NCI-H2029 treated with DMSO at 0.1 percent for 48 hours (cell line): ENCODE measurements around the gene CADM2.

Experiments
- DNase-seq: peaks from one replicate; lab custom pipeline; 2025; lab: John Stamatoyannopoulos, UW

CADM2 gene

GRCh38 chr3:85321892-85322291, 363.1 kb downstream of the CADM2 start:
- DNase-seq: no peak

DNA sequence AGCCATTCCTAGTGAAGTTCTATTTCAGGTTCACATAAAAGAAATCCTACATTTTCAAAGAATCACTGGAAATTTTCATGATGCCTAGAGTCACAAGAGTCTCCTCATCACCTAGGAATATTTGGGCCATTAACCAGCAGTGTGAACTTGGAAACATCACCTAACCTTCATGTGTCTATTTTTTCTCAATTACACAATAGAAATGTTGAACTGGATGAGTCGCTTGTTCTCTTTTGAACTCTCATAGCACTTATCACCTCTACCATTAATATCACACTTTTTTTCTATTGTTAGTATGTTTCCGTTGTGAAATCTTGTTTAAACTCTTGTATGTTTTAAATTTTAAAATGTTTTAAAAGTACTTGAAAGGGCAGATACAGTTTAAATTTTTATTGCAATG, 371.3 kb downstream of the CADM2 start:
- no peak for DNase-seq

GRCh38 chr3:85337895-85338294, 379.1 kb downstream of the CADM2 start:
- no peak for DNase-seq

DNA sequence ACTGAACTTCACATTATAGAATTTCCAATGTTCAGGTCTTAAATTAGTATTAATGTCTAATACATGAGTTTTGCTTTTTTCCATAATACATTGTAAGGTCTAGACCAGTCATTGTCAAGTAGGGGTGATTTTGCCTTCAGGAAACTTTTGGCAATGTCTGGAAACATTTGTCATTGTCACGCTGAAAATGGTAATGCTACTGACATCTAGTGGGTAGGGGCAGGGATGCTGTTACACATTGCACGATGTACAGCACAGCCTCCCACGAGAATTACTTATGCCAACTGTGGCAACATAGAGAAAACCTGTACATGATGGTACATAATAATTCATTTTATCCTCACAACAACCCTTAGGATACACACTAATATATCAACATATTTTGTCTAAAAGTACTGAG, 384.1 kb downstream of the CADM2 start:
- DNase-seq: no peak

- DNase-seq: no peak
These were observed 396.8 kb downstream of the CADM2 start for GRCh38 chr3:85355572-85355971.

GRCh38 chr3:85360742-85361387, 402.1 kb downstream of the CADM2 start:
- peak; percentile 67 for DNase-seq

DNA sequence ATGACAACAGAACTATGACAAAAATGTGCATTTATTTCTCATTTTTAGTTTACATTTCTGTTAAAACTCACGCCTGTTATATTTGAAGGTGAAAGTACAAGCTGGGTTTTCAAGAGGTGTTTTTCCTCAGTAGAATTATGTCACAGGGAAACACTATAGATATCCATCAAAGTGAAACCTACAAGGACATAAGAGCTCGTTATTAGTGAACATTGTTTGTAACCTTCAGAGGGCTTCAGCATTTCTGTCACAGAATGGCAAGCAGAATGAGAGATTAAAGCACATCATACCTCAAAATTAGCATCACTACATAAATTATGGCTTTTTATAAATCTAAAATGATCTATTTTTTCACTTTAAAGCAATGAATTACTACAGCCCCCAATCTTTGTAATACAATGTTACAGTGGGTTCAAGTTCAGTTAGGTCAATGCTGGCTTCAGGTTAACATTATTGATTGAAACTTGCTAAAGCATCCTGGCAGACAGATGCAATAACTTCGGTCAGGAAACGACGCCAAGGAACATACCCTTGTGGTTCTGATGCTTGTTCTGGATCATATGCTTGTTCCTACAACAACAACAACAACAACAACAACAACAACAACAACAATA, 405.6 kb downstream of the CADM2 start:
- no peak for DNase-seq

DNA sequence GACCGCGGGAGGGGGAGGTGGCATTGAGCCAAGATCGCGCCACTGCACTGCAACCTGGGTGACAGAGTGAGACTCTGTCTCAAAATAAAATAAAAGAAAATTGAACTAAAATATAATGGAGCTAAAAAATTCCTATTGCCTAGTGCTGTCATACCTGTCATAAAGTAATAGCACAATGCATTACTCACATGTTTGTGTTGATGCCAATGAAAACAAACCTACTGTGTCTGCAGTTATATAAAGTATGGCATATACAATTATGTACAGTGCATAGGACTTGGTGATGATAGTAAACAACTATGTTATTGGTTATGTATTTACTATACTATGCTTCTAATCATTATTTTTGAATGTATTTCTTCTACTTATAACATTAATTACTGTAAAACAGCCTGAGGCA, 411.6 kb downstream of the CADM2 start:
- DNase-seq: no peak

DNA sequence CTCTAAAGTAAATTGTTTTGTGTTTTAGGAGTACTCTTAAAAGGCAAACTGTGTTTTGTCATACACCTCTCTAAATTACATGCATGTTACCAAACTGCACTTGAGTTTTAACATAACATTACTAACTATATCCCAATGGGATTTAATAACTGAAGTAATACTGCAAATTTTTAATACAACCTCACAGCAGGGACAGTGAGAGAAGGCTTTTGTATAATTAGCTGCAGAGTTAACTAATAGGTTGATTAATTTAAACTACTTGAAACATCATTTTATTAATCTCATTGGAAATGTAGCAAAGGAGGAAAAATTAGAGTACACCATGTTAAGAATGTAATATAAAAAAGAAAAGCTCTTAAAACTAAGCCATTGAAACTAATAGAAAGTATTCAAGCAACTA, 417.3 kb downstream of the CADM2 start:
- no peak for DNase-seq

DNA sequence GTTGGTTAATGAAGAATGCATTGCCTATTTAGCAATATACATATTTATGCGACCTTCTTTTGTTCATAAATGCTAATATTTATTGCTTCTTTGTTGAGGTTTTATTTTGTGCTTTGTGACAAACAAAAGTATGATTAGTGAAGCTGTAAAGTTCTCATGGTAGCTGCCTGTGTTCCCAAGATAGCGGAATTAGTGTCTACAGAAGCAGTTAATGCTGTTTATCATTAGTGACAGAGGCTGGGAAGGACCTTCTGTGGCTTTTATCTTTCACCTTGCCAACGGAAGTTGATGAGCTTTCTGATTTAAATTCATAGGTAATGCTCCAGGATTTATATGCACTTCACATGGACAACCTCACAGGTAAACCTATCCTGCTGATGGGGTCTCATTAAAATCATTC, 418.3 kb downstream of the CADM2 start:
- DNase-seq: no peak

DNA sequence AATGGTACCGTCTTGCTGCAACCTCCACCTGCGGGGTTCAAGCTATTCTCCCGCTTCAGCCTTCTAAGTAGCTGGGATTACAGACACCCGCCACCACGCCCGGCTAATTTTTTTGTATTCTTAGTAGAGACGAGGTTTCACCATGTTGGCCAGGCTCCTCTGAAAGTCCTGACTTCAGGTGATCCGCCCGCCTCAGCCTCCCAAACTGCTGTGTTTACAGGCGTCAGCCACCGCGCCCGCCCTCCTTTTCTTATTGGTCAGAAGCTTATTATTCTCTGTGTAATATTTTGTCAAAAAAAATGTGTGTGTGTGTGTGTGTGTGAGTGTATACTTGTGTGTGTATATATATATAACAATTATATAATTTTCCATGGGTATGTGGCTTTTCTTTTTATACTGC, 425.6 kb downstream of the CADM2 start:
- DNase-seq: no peak

GRCh38 chr3:85387913-85388505, 429.2 kb downstream of the CADM2 start:
- no peak for DNase-seq

DNA sequence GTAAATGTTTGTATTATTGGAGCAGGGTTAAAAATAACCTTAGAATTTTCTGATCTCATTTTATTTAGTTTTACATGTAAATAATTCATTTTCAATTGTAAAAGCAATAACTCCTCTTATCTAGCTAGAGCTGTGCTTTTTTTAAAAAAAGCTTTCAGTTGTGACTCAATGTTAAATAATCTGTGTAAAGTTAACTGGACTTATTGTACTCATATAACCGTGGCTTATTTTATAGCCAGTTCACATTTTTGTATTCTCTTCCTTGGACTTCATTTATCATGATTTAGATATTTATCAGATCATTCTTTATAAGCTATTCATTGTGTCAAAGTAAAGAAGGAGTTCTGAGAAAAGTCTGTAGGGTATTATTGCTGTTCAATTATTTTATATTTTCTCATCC, 435.6 kb downstream of the CADM2 start:
- no peak for DNase-seq

DNA sequence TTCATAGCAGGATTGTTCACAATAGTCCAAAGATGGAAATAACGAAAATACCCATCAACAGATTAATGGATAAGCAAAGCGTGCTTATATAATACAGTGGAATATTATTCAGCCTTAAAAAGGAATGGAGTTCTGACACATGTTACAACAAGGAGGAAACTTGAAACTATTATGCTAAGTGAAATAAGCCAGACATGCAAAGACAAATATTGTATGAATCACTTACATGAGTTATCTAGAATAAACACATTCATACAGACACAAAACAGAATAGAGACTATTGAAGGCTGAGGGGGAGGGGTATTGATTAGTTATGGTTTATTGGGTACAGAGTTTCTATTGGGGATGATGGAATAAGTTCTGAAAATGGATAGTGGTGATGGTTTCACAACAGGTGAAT, 438.6 kb downstream of the CADM2 start:
- DNase-seq: no peak

DNA sequence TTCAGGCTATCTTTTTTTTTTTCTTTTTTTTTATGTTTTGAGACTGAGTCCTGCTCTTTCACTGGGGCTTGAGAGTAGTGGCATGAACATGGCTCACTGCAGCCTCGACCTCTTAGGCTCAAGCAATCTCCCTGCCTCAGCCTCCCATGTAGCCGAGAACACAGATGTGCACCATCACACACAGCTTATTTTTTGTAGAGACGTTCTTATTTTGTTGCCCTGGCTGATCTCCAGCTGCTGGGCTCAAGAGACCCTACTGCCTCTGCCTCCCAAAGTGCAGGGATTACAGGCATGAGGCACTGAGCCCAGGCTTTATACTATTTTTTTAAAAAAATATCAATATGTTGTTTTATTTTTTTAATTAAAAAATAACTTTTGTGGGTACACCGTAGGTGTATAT, 467.3 kb downstream of the CADM2 start:
- DNase-seq: no peak

- no peak for DNase-seq
These were observed 468.7 kb downstream of the CADM2 start for GRCh38 chr3:85427467-85427866.

DNA sequence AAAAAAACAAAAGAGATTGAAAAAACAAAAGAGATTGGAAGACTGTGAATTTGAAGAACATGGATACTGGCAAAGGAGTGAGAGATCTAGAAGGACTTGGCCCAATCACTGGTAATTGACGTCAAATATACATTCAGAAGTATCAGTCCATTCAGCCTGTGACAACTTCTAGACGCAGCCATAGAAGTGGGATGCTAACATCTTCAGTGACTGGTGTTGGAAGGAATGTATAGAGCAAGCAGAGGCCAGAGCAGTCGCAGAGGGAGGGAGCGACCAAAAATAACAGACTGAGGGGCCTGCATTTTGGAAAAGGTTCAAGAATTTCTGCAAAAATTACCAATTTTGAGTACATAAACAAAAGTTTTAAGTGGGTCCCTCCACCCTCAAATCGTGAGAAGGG, 473.3 kb downstream of the CADM2 start:
- no peak for DNase-seq

GRCh38 chr3:85433319-85433718, 474.5 kb downstream of the CADM2 start:
- DNase-seq: no peak

DNA sequence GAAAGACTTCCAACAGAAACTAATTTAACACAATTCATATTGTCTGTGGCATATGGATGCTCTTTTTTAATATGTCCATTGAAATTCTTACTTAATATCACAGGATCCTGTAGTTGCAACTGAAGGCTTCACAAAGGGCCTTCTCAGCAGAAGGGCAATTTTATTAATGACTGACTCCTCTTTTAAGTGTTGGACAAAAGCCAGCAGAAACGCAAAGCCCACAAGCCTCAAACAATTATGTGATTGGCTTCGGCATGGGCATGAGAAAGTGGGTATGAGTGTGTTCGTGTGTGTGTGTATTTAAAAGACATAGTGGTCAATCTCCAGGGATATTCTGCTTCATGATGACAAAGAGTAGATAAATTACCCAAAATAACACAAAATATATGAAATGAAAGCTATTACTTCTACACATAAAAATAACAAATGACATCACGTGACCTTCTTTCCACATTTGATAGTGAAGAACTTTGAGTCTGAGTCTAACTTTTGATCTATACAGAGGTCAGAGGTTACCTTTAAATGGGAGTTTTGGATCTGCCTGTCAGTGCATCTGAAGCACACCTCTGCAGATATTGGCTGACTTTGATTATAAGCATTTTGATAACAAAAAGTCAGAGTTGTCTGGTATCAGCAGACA, 496.9 kb downstream of the CADM2 start:
- DNase-seq: no peak

- no peak for DNase-seq
These were observed 515.5 kb downstream of the CADM2 start for GRCh38 chr3:85474241-85474640.

DNA sequence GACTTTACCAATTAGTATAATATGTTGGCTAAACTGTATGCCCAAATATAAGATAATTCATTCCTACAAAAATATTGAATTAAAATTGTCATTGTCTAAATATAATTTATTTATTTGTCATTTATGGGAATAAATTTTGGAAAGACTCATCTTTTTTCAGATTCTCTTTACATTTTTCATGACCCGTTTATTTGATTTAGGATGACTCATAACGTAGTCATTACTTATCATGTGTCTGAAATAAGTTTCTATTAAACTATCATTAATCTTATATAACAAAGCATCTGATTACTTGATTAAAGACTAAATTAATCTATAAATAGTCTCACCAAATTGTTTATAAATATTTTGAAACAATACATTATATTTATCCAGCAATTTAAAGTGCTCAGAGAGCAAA, 516.6 kb downstream of the CADM2 start:
- DNase-seq: no peak

GRCh38 chr3:85476891-85477495, 518.2 kb downstream of the CADM2 start:
- DNase-seq: no peak
